Measurements from ENCODE around the gene CDK10.

The CDK10 gene

GRCh38 chr16:89700649-89701424 lies 14.3 kb downstream of the CDK10 start:
- POLR2A ChIA-PET: interaction anchor here (1.1 to 1.6 kb wide), 4 partner anchors 12 to 59 kb away, joined by 3 to 8 read pairs (median 4); partner anchors contain the start of genes CDK10 and VPS9D1

GRCh38 chr16:89701425-89702406 lies 15.2 kb downstream of the CDK10 start, which contains the start of gene SPATA2L:
SPATA2L (minus strand) TSS chr16:89701705; CDS start chr16:89701232, 473 bp downstream.
- TF ChIP-seq, protein P1, sequence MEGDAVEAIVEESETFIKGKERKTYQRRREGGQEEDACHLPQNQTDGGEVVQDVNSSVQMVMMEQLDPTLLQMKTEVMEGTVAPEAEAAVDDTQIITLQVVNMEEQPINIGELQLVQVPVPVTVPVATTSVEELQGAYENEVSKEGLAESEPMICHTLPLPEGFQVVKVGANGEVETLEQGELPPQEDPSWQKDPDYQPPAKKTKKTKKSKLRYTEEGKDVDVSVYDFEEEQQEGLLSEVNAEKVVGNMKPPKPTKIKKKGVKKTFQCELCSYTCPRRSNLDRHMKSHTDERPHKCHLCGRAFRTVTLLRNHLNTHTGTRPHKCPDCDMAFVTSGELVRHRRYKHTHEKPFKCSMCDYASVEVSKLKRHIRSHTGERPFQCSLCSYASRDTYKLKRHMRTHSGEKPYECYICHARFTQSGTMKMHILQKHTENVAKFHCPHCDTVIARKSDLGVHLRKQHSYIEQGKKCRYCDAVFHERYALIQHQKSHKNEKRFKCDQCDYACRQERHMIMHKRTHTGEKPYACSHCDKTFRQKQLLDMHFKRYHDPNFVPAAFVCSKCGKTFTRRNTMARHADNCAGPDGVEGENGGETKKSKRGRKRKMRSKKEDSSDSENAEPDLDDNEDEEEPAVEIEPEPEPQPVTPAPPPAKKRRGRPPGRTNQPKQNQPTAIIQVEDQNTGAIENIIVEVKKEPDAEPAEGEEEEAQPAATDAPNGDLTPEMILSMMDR (IDR thresholded peaks at IDR 0.05; ENCODE audit: insufficient read depth, low read length, missing control alignments): no peak
- POLR2A ChIA-PET: no interaction called here

More at GRCh38 chr16:89700649-89701424, 14.3 kb downstream of the CDK10 start:
- CTCF ChIA-PET: interaction anchor here (0.5 to 4.1 kb wide), 22 partner anchors 8 to 210 kb away, joined by 3 to 60 read pairs (median 4); partner anchors contain the start of genes CDK10, TCF25 and VPS9D1
- no peak for DNase-seq (ENCODE audit: low read depth, low spot score)
- TF ChIP-seq, protein P1 (IDR thresholded peaks at IDR 0.05; ENCODE audit: insufficient read depth, low read length, missing control alignments): peak; percentile 34
- peak overlapping the region; percentile 83 for H3K4me3 ChIP-seq (ENCODE audit: low read depth, low read length)

GRCh38 chr16:89704281-89704680 lies 17.8 kb downstream of the CDK10 start:
- ChIA-PET POLR2A (no interaction called here), CTCF (interaction anchor here (2.0 to 9.1 kb wide), 6 partner anchors 9 to 157 kb away, joined by 6 to 101 read pairs (median 15); partner anchors contain the start of gene CDK10)
- H3K4me3 ChIP-seq (ENCODE audit: low read depth, low read length): no peak overlapping the region
- no peak for DNase-seq (ENCODE audit: low read depth, low spot score)
- TF ChIP-seq, protein P1 (IDR thresholded peaks at IDR 0.05; ENCODE audit: insufficient read depth, low read length, missing control alignments): no peak

More at GRCh38 chr16:89701425-89702406, 15.2 kb downstream of the CDK10 start, which contains the start of gene SPATA2L:
- H3K4me3 ChIP-seq (ENCODE audit: low read depth, low read length): peak within 1 kb of the TSS; percentile 83
- DNase-seq (ENCODE audit: low read depth, low spot score): no peak
- CTCF ChIA-PET: interaction anchor here (2.7 to 6.4 kb wide), 6 partner anchors 12 to 160 kb away, joined by 8 to 61 read pairs (median 41); partner anchors contain the start of gene VPS9D1

DNA sequence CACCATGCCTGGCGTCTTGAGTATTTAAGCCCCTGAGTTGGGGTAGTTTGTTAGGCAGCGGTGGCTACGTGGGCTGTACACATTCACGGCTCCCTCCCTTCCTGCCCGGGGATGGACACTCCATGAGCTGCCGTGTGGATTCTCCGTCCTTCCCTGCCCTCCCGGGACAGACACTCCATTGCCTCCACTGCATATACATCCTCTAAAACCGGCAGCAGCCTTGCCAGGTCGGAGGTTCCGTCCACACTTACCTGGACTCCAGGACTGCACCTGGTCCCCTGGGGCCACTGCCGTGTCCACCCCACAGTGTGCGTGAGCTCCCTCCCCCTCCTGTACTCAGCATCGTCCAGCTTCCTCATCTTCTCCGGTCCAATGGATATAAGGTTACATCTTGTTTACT lies 18.5 kb downstream of the CDK10 start:
- TF ChIP-seq, protein P1 (IDR thresholded peaks at IDR 0.05; ENCODE audit: insufficient read depth, low read length, missing control alignments): no peak
- H3K4me3 ChIP-seq (ENCODE audit: low read depth, low read length): no peak overlapping the region
- DNase-seq (ENCODE audit: low read depth, low spot score): no peak
- ChIA-PET CTCF (interaction anchor here (1.3 to 9.1 kb wide), 9 partner anchors 9 to 156 kb away, joined by 4 to 101 read pairs (median 14); partner anchors contain the start of genes CDK10 and VPS9D1), POLR2A (no interaction called here)

GRCh38 chr16:89706518-89707260 lies 20.2 kb downstream of the CDK10 start:
- ChIA-PET CTCF (interaction anchor here (0.6 to 9.1 kb wide), 20 partner anchors 7 to 166 kb away, joined by 3 to 101 read pairs (median 3); partner anchors contain the start of genes CDK10, SPIRE2, TCF25 and VPS9D1), POLR2A (interaction anchor here (1.1 to 1.6 kb wide), 4 partner anchors 9 to 20 kb away, joined by 3 to 4 read pairs (median 3); partner anchors contain the start of gene CDK10)
- no peak overlapping the region for H3K4me3 ChIP-seq (ENCODE audit: low read depth, low read length)
- no peak for DNase-seq (ENCODE audit: low read depth, low spot score)
- TF ChIP-seq, protein P1 (IDR thresholded peaks at IDR 0.05; ENCODE audit: insufficient read depth, low read length, missing control alignments): no peak
